WTC11 (cell line): ENCODE results near the gene DRG2. TPM values are rescaled to one million over a fixed set of nuclear protein-coding genes. Genes with fewer than 3 reads are reported as not detected.

ENCODE experiments used
- ATAC-seq: fragments of 200-7000 bp; cut with Tn5 transposase; 2 replicates; pipeline ENCODE4 v1.10.0; 2021; ENCODE audit warnings: mild to moderate bottlenecking, moderate library complexity
- CTCF ChIA-PET: fragments of 300-600 bp; sonication (Branson Sonifier 250); formaldehyde crosslinking; loops from one replicate; lab custom pipeline; 2021; ENCODE audit warnings: antibody characterized with exemption; lab: Charles Lee
- POLR2A ChIA-PET: fragments of 350-600 bp; sonication (Branson Sonifier 250); formaldehyde crosslinking; loops from one replicate; lab custom pipeline; 2021; ENCODE audit warnings: antibody characterized with exemption; lab: Charles Lee
- DNase-seq: peaks from one replicate; pipeline ENCODE4 v3.0.0; 2021; ENCODE audit warnings: low spot score
- H3K27ac Mint-ChIP-seq: 2 replicates; pipeline ENCODE4 v1.8.0; 2021; ENCODE audit warnings: mixed read lengths
- H3K27me3 Mint-ChIP-seq: 2 replicates; pipeline ENCODE4 v1.8.0; 2021; ENCODE audit warnings: low read depth, mild to moderate bottlenecking, moderate library complexity, mixed read lengths
- H3K36me3 Mint-ChIP-seq: 2 replicates; pipeline ENCODE4 v1.8.0; 2021; ENCODE audit warnings: mixed read lengths
- H3K4me1 Mint-ChIP-seq: 2 replicates; pipeline ENCODE4 v1.8.0; 2022; ENCODE audit warnings: mixed read lengths
- H3K4me3 Mint-ChIP-seq: 2 replicates; pipeline ENCODE4 v1.8.0; 2021; ENCODE audit warnings: mild to moderate bottlenecking, moderate library complexity, mixed read lengths
- H3K9me3 Mint-ChIP-seq: 2 replicates; pipeline ENCODE4 v1.8.0; 2021; ENCODE audit warnings: mixed read lengths
- ARID4B ChIP-seq: sonication (generic); formaldehyde crosslinking; IDR thresholded peaks from 2 replicates; pipeline ENCODE4 v1.8.0; 2023; ENCODE audit warnings: missing genetic modification reagents, mild to moderate bottlenecking, borderline replicate concordance
- ATF1 ChIP-seq: sonication (generic); formaldehyde crosslinking; IDR thresholded peaks from 2 replicates; pipeline ENCODE4 v1.8.1; 2023; ENCODE audit warnings: mild to moderate bottlenecking, moderate library complexity, missing genetic modification reagents
- CREM ChIP-seq: sonication (generic); formaldehyde crosslinking; IDR thresholded peaks from 2 replicates; pipeline ENCODE4 v1.8.1; 2022; ENCODE audit warnings: mild to moderate bottlenecking, missing genetic modification reagents, moderate library complexity
- E2F5 ChIP-seq: sonication (generic); formaldehyde crosslinking; IDR thresholded peaks from 2 replicates; pipeline ENCODE4 v1.8.1; 2022; ENCODE audit warnings: mild to moderate bottlenecking, moderate library complexity, missing genetic modification reagents
- EMX1 ChIP-seq: fragments of 250-450 bp; sonication (Bioruptor Pico); IDR thresholded peaks from 2 replicates; pipeline ENCODE4 v1.8.0; 2021; ENCODE audit warnings: mild to moderate bottlenecking
- FOXP4 ChIP-seq: sonication (generic); formaldehyde crosslinking; IDR thresholded peaks from 2 replicates; pipeline ENCODE4 v1.8.0; 2022; ENCODE audit warnings: mild to moderate bottlenecking, missing genetic modification reagents
- IRF2 ChIP-seq: sonication (generic); formaldehyde crosslinking; IDR thresholded peaks from 2 replicates; pipeline ENCODE4 v1.8.0; 2022; ENCODE audit warnings: low read depth, missing genetic modification reagents, borderline replicate concordance
- MAX ChIP-seq: sonication (generic); formaldehyde crosslinking; IDR thresholded peaks from 2 replicates; pipeline ENCODE4 v1.8.0; 2022; ENCODE audit warnings: mild to moderate bottlenecking, missing genetic modification reagents
- RELA ChIP-seq: sonication (generic); formaldehyde crosslinking; IDR thresholded peaks from 2 replicates; pipeline ENCODE4 v1.8.1; 2022; ENCODE audit warnings: missing genetic modification reagents, mild to moderate bottlenecking, borderline replicate concordance
- ZNF232 ChIP-seq: sonication (generic); formaldehyde crosslinking; IDR thresholded peaks from 2 replicates; pipeline ENCODE4 v1.8.0; 2022; ENCODE audit warnings: mild to moderate bottlenecking, missing genetic modification reagents
- ZNF281 ChIP-seq: sonication (generic); formaldehyde crosslinking; IDR thresholded peaks from 2 replicates; pipeline ENCODE4 v1.8.0; 2023; ENCODE audit warnings: mild to moderate bottlenecking, missing genetic modification reagents
- ZNF512 ChIP-seq: sonication (generic); formaldehyde crosslinking; IDR thresholded peaks from 2 replicates; pipeline ENCODE4 v1.8.1; 2022; ENCODE audit warnings: missing genetic modification reagents, borderline replicate concordance
- total RNA-seq: library from RNA; stranded (reverse); gene quantifications from 3 replicates; pipeline ENCODE4 v1.2.3, GENCODE V29; 2021
- TF ChIP-seq, protein P1 (sequence below): sonication (generic); formaldehyde crosslinking; IDR thresholded peaks from 2 replicates; pipeline ENCODE4 v1.8.0; 2022; ENCODE audit warnings: missing genetic modification reagents
- TF ChIP-seq, protein P2 (sequence below): fragments of 200-600 bp; IDR thresholded peaks from 2 replicates; pipeline ENCODE4 v1.8.0; 2022; ENCODE audit warnings: antibody characterized with exemption
- TF ChIP-seq, protein P3 (sequence below): sonication (generic); formaldehyde crosslinking; IDR thresholded peaks from 2 replicates; pipeline ENCODE4 v1.8.1; 2023; ENCODE audit warnings: mild to moderate bottlenecking, missing genetic modification reagents

Gene DRG2
- total RNA-seq, 1 experiment from 2014 or later = 41.4 TPM

DNA sequence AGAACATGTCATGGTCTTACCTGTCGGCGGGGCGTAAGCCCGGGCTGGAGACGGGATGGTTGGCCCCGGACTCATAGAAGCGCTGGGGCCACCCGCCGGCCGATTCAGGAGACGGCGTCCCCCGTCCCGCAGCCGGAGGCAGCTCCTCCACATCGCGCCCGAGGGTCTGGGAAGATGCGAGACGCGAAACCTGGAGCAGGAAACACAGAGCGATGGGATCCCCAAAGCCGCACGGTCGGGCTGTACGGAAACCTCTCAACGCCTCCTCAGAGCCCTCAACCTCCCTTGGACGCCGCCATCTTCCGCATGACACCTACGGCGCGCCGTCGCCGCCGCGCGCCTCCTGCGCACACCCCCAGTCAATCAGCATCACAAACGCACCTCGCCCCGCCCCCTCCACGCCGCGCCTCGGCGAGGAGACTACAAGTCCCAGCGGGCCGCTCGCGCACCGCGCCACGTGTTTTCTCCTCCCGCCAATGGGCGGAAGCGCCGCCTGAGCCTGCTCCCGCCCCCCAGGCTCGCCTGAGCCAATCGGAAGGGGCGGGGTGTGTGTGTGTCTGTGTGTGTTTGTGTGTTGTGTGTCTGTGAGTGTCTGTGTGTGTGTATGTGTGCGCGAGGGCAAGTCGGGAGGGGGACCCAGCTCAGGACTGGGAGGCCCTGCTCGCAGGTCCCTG lies 48.8 kb upstream of the DRG2 start, which contains the start of the genes ATPAF2 and GID4:
ATPAF2 (minus strand) TSS at position 308 of the 674 bp plus-strand sequence; CDS start at position 153, 155 bp downstream.
GID4 (plus strand) TSS at position 548 of the 674 bp plus-strand sequence; CDS start at position 605, 57 bp downstream.
- ATAC-seq (peak; percentile 91), DNase-seq (peak; percentile 100)
- no peaks in the 10 kb centered on the region for H3K36me3 Mint-ChIP-seq
- H3K27me3 Mint-ChIP-seq = no peaks in the 10 kb centered on the region; the same call in 1 of the 2 replicates
- H3K4me3 Mint-ChIP-seq = peak within 1 kb of the TSS; percentile 94
- no peaks in the 10 kb centered on the region for H3K9me3 Mint-ChIP-seq
- POLR2A ChIA-PET = no interaction called here
- H3K27ac Mint-ChIP-seq = peak within 1 kb of the TSS; percentile 73
- H3K4me1 Mint-ChIP-seq = peaks cover 29% of the 10 kb centered on the region
- CTCF ChIA-PET = interaction anchor here (1.1 kb wide), 1 partner anchor 34 kb away, joined by 3 read pairs; no protein-coding TSS in a partner anchor
- TF ChIP-seq RELA (CRISPR knock-in tag) (no peak), ZNF512 (CRISPR knock-in tag) (no peak), E2F5 (CRISPR knock-in tag) (peak; percentile 64), ATF1 (CRISPR knock-in tag) (no peak), FOXP4 (CRISPR knock-in tag) (no peak), CREM (CRISPR knock-in tag) (peak; percentile 90; the same call in 1 of the 2 replicates), ZNF281 (CRISPR knock-in tag) (no peak), ARID4B (no peak; the same call in 1 of the 2 replicates), ZNF232 (CRISPR knock-in tag) (no peak), IRF2 (no peak), MAX (CRISPR knock-in tag) (peak; percentile 83), EMX1 (CRISPR knock-in tag) (no peak)
- TF ChIP-seq, protein P1, sequence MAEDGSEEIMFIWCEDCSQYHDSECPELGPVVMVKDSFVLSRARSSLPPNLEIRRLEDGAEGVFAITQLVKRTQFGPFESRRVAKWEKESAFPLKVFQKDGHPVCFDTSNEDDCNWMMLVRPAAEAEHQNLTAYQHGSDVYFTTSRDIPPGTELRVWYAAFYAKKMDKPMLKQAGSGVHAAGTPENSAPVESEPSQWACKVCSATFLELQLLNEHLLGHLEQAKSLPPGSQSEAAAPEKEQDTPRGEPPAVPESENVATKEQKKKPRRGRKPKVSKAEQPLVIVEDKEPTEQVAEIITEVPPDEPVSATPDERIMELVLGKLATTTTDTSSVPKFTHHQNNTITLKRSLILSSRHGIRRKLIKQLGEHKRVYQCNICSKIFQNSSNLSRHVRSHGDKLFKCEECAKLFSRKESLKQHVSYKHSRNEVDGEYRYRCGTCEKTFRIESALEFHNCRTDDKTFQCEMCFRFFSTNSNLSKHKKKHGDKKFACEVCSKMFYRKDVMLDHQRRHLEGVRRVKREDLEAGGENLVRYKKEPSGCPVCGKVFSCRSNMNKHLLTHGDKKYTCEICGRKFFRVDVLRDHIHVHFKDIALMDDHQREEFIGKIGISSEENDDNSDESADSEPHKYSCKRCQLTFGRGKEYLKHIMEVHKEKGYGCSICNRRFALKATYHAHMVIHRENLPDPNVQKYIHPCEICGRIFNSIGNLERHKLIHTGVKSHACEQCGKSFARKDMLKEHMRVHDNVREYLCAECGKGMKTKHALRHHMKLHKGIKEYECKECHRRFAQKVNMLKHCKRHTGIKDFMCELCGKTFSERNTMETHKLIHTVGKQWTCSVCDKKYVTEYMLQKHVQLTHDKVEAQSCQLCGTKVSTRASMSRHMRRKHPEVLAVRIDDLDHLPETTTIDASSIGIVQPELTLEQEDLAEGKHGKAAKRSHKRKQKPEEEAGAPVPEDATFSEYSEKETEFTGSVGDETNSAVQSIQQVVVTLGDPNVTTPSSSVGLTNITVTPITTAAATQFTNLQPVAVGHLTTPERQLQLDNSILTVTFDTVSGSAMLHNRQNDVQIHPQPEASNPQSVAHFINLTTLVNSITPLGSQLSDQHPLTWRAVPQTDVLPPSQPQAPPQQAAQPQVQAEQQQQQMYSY (CRISPR knock-in tag) = peak; percentile 84
- TF ChIP-seq, protein P2, sequence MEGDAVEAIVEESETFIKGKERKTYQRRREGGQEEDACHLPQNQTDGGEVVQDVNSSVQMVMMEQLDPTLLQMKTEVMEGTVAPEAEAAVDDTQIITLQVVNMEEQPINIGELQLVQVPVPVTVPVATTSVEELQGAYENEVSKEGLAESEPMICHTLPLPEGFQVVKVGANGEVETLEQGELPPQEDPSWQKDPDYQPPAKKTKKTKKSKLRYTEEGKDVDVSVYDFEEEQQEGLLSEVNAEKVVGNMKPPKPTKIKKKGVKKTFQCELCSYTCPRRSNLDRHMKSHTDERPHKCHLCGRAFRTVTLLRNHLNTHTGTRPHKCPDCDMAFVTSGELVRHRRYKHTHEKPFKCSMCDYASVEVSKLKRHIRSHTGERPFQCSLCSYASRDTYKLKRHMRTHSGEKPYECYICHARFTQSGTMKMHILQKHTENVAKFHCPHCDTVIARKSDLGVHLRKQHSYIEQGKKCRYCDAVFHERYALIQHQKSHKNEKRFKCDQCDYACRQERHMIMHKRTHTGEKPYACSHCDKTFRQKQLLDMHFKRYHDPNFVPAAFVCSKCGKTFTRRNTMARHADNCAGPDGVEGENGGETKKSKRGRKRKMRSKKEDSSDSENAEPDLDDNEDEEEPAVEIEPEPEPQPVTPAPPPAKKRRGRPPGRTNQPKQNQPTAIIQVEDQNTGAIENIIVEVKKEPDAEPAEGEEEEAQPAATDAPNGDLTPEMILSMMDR = no peak
- TF ChIP-seq, protein P3, sequence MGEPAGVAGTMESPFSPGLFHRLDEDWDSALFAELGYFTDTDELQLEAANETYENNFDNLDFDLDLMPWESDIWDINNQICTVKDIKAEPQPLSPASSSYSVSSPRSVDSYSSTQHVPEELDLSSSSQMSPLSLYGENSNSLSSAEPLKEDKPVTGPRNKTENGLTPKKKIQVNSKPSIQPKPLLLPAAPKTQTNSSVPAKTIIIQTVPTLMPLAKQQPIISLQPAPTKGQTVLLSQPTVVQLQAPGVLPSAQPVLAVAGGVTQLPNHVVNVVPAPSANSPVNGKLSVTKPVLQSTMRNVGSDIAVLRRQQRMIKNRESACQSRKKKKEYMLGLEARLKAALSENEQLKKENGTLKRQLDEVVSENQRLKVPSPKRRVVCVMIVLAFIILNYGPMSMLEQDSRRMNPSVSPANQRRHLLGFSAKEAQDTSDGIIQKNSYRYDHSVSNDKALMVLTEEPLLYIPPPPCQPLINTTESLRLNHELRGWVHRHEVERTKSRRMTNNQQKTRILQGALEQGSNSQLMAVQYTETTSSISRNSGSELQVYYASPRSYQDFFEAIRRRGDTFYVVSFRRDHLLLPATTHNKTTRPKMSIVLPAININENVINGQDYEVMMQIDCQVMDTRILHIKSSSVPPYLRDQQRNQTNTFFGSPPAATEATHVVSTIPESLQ (CRISPR knock-in tag) = no peak
